CD4-positive, alpha-beta T cell treated with Interleukin-21 for 1 hour (primary cell): ENCODE measurements around the gene TCERG1.
A peak's percentile ranks its signal among the peaks of the same experiment; 100 is the strongest.
"Not testable (repeated sequence)": the region's sequence is repeated elsewhere in the genome, so short reads cannot be mapped to it uniquely, and the experiment has no call there.

Experiments used
- DNase-seq: peaks from one replicate; pipeline ENCODE4 v3.0.0-alpha.2; 2020

Gene TCERG1

GRCh38 chr5:146523698-146524097 lies 76.6 kb downstream of the TCERG1 start:
- DNase-seq = no peak

GRCh38 chr5:146527785-146528184 lies 80.7 kb downstream of the TCERG1 start:
- DNase-seq = no peak

- DNase-seq = no peak
Measured at GRCh38 chr5:146528236-146528635, 81.1 kb downstream of the TCERG1 start.

GRCh38 chr5:146529984-146530383 lies 82.9 kb downstream of the TCERG1 start:
- DNase-seq = no peak

- DNase-seq = peak; percentile 72
Measured at GRCh38 chr5:146533260-146533857, 86.2 kb downstream of the TCERG1 start.

DNA sequence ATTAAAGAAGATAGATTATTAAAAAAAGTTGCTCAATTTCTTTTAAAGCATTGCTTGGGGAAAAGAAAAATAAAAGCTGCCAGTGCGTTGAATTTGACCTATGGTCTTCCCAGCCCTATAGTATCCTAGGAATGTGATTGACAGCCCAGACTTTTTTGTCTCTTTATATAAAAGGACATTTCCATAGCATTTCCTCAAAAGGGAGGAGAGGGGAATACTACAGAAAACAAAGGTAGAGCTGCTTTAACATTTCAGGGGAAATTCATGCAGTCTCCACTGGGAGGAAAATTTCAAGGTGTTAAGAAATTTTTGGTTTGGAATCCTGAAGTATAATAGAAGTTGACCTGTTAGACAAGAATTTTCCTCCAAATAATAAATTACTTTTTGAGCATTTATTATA lies 86.7 kb downstream of the TCERG1 start:
- no peak for DNase-seq

DNA sequence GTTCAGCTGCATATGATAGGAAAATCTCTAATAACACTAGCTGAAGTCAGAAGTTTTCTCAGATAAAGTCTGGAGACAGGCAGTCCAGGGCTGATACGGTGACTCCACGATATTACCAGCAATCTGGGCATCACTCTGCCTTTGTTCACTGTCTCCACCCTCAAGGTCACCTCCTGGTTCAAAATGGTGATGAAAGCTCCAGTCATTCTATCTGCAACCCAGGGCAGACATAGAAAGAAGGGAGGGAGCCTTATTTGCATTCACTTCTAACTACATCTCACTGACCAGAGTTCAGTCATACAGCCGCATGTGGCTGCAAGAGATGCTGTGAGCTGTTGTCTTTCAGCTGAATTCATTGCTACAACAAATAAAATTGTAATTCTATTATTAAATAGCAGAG lies 91.3 kb downstream of the TCERG1 start:
- DNase-seq = no peak

GRCh38 chr5:146539973-146540372 lies 92.8 kb downstream of the TCERG1 start:
- no peak for DNase-seq

DNA sequence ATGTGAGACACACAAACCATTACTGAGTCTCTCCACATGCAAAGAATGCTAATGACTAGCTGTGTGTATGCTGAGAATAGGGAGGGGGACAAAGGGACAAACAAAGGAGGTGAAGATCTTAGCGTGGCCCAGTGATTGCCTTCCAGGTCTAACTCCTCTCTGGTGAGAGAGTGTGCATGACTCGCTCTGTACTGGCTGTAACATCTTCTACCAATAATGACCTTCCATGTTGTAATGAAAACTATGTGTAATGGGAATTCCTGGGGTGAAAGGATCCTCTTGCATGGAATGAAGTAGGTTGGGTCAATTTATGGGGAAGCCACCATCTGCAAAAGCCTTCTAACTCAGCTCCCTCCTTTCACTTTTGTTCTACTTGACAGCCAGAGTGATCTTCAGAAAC lies 93.3 kb downstream of the TCERG1 start:
- no peak for DNase-seq

DNA sequence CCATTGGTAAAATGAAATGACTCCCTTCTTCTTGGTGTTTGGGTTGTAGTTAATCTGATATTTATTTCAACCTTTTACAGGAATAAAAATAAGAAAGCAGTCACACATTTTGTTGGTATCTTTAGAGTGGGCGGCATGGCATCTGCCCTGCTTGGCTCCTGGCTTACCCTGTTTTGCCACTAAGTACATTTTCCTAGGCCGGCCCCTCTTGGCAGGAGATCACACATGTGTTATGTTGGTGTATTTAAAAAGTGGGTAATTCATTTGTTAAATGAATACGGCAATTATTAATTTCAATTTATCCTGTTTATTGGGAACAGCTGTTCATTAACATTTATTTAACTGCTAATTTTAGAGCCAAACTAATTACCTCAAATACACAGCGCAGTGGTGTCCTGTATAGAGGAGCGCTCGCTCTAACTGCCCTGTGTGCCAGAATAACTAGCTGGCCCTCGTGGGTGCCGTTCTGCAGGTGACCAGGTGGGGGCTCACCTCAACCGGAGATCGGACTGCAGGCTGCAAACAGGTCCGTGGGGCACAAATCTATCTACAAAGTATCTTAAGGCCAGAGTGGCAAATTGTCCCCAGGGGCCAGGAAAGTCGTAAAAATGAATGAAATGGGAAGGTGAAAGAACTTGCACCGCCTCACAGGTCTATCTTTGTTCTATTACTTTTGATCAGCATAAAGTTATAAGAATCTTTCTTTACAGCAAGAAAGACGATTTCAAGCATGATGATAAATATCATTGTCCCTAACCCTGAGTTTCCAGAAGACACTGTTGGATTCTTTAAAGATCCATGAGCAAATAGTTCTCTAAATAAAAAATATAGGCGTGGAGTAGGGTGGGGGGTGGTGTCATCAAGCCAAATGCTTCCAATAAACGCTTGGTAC lies 95.1 kb downstream of the TCERG1 start:
- DNase-seq = peak; percentile 62

- no peak for DNase-seq
Measured at GRCh38 chr5:146544232-146544631, 97.1 kb downstream of the TCERG1 start.

DNA sequence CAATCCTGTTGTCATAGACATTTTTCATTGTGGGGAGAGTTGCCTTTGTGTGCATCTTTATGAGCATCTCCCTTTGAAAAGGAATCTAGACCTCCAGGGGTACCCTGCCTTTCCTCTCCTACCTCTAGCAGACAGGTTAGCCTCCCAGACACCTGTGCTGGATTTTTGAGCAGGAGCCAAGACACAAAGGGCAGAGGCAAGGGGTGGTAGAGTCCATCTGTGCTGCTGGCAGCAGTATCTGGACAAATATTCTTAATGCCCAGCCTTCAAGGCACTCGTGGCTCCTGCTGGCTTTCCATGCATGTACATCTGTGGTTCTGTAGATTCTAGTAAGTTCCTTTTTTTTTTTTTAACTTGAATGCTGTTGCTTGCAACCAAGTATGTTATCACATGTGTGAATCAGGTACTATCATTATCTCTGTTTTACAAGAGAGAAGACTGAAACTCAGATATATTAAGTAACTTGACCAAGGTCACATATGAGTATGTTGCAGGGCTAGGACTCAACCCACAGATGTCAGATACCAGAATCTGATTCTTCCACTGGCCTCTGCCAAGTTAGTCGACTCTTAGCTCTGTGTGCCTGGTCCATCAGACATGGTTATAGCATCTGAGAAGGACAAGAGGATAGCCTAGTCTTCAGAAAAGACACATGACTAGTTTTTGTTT lies 101.8 kb downstream of the TCERG1 start:
- no peak for DNase-seq

- no peak for DNase-seq
Measured at GRCh38 chr5:146549615-146550014, 102.5 kb downstream of the TCERG1 start.

DNA sequence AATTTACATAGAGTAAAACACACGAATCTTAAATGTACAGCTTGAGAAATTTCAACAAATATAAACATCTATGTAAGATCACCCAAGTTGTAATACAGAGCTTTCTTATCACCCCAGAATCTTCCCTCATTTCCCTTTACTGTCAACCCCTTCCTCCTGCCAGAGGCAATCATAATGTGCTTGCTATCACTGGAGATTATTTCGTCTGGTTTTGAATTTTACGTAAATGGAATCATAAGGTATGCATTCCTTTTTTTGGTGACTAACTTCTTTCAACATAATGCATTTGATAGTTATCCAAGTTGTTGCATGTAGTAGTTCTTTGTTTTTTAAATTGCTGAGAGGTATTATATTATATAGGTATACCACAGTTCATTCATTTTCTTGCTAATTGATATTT lies 106.3 kb downstream of the TCERG1 start:
- no peak for DNase-seq

GRCh38 chr5:146556884-146557283 lies 109.8 kb downstream of the TCERG1 start:
- DNase-seq = not testable (repeated sequence)

- DNase-seq = no peak
Measured at GRCh38 chr5:146560205-146560812, 113.2 kb downstream of the TCERG1 start.
